GM21528 (cell line): ENCODE data around the gene HMGXB4.

Experiments used
- ATAC-seq: cut with Tn5 transposase; IDR thresholded peaks from one replicate; pipeline ENCODE4 v1.9.1; 2021; ENCODE audit warnings: mild to moderate bottlenecking, moderate library complexity; ENCODE audit not compliant: unreplicated experiment, low FRiP score

HMGXB4 gene

DNA sequence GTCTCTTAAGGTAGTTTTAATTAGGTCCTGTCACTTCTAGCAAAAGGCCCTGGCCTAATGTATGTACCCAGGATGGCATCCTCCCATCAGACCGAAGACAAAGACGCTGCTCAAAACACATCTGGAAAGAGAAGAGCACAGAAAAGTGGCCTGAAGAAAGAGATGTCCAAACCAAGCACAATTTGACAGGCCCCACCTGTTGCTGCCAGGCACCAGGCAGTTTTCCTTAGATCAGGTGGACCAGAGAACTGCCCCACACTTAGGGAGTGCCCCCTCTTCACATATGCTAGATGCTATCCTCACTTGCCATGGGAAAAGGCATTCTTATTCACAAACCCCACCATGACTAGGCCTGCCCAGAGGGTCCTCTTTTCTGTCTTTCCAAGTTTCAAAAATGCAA is 3.3 kb upstream of the HMGXB4 start:
- ATAC-seq: no peak

- peak; percentile 10 for ATAC-seq
Observed at GRCh38 chr22:35257002-35257320, 332 bp upstream of the HMGXB4 start.

DNA sequence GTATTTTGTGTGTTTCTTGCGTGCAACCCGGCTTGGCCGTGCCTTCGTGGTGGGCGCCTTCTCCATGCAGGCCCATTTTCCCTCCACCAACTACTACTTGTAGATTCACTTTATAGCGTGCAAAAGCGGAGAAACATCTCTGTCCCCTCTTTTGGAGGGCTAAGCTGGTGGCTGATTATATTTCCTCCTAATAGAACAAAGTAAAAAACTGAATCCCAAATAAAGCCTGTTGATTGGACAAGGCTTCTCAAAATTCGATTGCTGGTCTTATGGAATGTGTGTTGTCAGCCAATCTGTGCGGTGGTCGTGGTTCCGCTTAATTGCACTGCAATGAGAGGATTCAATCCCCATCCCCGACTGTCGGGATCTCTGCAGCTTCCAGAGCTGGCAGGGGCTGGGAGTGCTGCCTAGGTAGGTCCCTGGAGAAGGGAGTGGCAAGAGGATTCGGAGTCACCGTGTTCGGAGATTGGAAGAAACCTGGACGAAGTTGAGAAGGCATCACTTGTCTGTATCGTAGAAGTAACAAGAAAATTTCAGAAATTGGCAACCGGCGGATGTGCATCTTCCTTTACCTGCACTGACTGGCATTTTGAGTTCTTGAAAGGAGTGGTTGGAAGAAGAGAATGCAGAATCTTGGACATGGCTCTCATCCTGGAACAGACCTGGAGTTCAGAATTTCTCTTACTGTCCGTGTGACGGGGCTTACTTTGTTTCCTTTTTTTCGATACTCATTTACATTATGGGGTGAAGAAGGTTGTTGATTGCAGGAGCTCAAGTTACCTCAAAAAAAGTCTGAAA is 1.1 kb downstream of the HMGXB4 start:
- ATAC-seq: peak; percentile 8

DNA sequence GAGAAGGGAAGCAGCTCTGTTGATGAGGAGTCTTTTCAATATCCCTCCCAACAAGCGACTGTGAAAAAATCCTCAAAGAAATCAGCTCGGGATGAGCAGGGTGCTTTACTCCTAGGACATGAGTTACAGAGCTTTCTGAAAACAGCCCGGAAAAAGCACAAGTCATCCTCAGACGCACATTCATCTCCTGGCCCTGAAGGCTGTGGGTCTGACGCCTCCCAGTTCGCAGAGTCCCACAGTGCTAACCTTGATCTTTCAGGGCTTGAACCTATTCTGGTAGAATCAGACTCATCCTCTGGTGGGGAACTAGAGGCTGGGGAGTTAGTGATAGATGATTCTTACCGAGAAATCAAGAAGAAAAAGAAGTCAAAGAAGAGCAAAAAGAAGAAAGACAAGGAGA is 7.7 kb downstream of the HMGXB4 start:
- no peak for ATAC-seq

GRCh38 chr22:35266277-35266676 is 9.0 kb downstream of the HMGXB4 start:
- ATAC-seq: no peak

GRCh38 chr22:35269630-35270029 is 12.3 kb downstream of the HMGXB4 start:
- ATAC-seq: no peak

DNA sequence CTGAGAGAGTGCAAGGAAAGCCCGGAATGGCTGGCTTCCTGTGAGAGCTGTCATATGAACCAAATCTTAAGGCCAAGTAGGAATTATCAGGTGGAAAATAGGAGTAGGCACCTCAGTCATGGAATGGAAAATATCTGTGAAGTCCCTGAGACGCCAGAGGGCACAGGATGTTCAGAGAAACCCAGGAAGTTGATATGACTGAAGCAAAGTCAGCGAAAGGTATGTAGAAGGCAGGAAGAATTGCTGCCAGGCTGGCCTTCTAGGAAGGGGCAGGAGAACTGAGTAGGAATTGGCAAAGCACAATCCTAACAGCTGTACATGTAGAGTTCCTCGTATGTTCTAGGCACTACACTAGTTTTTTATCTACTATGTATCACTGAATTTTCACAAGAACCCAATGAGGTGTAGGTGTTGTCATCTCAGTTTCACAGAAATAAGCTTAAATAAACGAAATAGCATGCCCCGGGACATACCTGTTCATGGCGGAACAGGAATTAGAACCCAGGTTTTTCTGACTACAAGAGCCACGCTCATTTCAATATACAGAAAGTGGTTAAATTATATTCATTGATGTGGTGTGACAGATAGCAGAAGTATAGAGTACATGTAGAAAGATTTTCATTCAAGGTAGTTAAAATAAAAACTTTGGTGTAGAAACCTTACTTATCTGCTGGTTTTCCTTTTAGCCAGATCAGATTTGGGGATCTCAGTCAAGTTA is 17.0 kb downstream of the HMGXB4 start:
- ATAC-seq: no peak

DNA sequence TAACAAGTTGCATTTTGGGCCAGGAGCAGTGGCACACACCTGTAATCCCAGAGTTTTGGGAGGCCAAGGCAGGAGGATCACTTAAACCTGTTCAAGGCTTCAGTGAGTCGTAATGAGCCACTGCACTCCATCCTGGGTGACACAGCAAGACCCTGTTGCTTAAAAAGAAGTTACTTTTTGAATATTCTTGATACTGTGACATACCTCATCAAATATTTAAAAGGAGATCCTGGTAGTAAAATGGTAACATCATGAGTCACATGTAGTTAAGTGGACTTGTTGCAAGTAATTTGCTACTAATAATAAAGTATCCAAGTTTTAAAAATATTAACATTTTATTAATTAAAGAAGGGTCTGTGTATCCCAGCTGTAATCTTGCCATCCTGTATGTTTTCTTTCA is 18.3 kb downstream of the HMGXB4 start:
- no peak for ATAC-seq

GRCh38 chr22:35276019-35276418 is 18.7 kb downstream of the HMGXB4 start:
- no peak for ATAC-seq

- no peak for ATAC-seq
Observed at GRCh38 chr22:35288116-35288515, 30.8 kb downstream of the HMGXB4 start.

- no peak for ATAC-seq
Observed at GRCh38 chr22:35292786-35293185, 35.5 kb downstream of the HMGXB4 start.

DNA sequence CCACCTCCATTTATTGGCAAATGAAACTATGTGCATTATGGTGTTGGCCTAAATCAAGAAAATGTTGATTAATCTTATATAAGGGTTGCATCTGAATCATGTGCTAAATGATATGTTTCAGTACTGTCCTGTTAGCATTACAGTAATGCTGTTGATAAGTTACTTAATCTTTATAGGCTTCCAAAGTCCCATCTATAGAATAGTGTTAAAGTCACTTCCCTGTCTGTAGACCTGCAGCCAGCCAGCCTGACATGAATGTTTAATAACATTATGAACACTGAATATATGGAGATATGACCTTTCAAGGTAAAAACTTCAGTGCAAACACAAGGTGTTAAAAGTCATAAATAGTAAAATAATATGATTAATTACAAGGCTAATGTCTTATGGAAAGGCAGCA is 38.8 kb downstream of the HMGXB4 start:
- no peak for ATAC-seq

GRCh38 chr22:35299217-35299672 is 42.0 kb downstream of the HMGXB4 start:
- peak; percentile 24 for ATAC-seq

- peak; percentile 94 for ATAC-seq
Observed at GRCh38 chr22:35299673-35300499, 42.6 kb downstream of the HMGXB4 start, which contains the start of gene TOM1. Gene TOM1 (plus strand): TSS chr22:35299894. CDS start chr22:35299929, 35 bp downstream.

DNA sequence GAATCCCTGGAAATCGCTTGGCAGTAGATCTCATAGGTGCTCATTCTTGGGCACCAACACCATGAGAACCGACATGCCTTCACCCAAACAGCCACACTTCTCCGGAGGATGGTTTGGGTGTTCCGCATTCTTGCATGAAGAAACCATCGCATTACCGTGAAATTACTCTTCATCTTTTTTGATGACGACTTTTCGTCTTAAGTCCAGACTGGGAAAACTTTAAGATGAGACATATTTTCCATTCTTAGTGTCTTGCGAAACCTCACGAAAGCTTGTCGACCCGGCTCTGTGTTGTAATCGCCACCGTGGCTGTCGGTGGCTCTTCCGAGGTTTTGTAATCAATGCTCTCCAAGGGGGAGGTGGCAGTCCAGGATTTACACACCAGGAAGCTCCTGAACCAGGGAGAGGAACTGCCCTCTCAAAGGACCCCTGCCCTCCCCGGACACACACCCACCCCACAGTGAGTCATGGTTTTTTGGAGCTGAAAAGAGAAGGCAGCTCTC is 44.1 kb downstream of the HMGXB4 start:
- ATAC-seq: no peak

- ATAC-seq: no peak
Observed at GRCh38 chr22:35303029-35303624, 45.8 kb downstream of the HMGXB4 start.

GRCh38 chr22:35305525-35306070 is 48.3 kb downstream of the HMGXB4 start:
- no peak for ATAC-seq

- ATAC-seq: no peak
Observed at GRCh38 chr22:35306350-35306967, 49.2 kb downstream of the HMGXB4 start.

DNA sequence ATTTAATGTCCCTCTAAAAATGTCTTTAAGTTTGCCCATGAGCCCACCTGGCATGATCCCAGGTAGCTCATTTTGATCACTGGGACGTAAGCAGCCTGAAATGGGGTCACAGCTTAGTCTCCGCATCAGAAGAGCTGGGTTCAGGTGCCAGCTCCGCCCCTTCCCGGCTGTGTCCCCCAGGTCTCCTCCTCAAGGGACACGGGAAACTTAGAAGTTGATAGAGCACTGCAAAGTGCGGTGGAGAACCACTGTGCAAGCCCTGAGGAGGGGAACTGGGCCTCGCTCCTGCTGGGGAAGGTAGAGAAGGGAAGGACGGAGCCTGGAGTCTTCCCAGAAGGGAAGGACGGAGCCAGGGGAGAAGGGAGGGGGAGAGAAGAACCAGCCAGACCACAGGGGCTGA is 50.1 kb downstream of the HMGXB4 start:
- no peak for ATAC-seq

- no peak for ATAC-seq
Observed at GRCh38 chr22:35307892-35308291, 50.6 kb downstream of the HMGXB4 start.
